GM12878 (cell line): ENCODE measurements around the gene CAPN8. TPM values are rescaled to one million over a fixed set of nuclear protein-coding genes. Genes with fewer than 3 reads are reported as not detected.

Experiments used
- ATAC-seq: fragments of 200-7000 bp; cut with Tn5 transposase; 3 replicates; pipeline ENCODE4 v1.9.1; 2020; ENCODE audit warnings: mild to moderate bottlenecking, moderate library complexity
- BruUV-seq: library from RNA; stranded (reverse); fragments of 400-500 nt; replicated peaks from 2 replicates; lab custom pipeline; 2021; lab: Mats Ljungman, UMichigan
- CTCF ChIA-PET: fragments of 300-600 bp; sonication (Branson Sonifier 250); formaldehyde crosslinking; extraction: SDS; loops from one replicate; lab custom pipeline; 2021; ENCODE audit warnings: inconsistent platforms; lab: Yijun Ruan, JAX
- POLR2A ChIA-PET: fragments of 350-600 bp; formaldehyde crosslinking; extraction: SDS; loops from one replicate; lab custom pipeline; 2021; ENCODE audit warnings: inconsistent platforms; lab: Charles Lee
- RAD21 ChIA-PET: fragments of 300-600 bp; sonication (Branson Sonifier 250); formaldehyde crosslinking; loops from one replicate; lab custom pipeline; 2023; ENCODE audit warnings: antibody characterized with exemption; ENCODE audit not compliant: unreplicated experiment; lab: Charles Lee
- SMC1A ChIA-PET: fragments of 300-600 bp; sonication (Branson Sonifier 250); formaldehyde crosslinking; loops from one replicate; lab custom pipeline; 2023; ENCODE audit not compliant: unreplicated experiment, uncharacterized antibody; lab: Charles Lee
- DNase-seq: peaks from one replicate; pipeline ENCODE4 v3.0.0-alpha.2; 2011; ENCODE audit warnings: low read depth, low spot score
- FAIRE-seq: peaks from 3 replicates; lab custom pipeline; 2011; peaks lifted over from hg19 to GRCh38; lab: Jason Lieb, UNC
- H2AFZ ChIP-seq: 2 replicates; pipeline ENCODE4 v1.6.0; 2011; ENCODE audit warnings: low read depth, low read length, control low read depth; ENCODE audit not compliant: control insufficient read depth
- H3K27ac ChIP-seq: 2 replicates; pipeline ENCODE4 v1.5.1; 2011; ENCODE audit warnings: control low read depth; ENCODE audit not compliant: control insufficient read depth, insufficient read depth
- H3K27me3 ChIP-seq, 2 experiments: replicated peaks in 1 of 2; 2 replicates each; pipeline versions ENCODE4 v1.6.0 to v1.6.1; 2011; ENCODE audit warnings: low read length in 1 of 2; ENCODE audit not compliant: control insufficient read depth in 2 of 2, insufficient read depth in 2 of 2
- H3K36me3 ChIP-seq, 2 experiments: 2 replicates each; pipeline ENCODE4 v1.5.1; 2011; ENCODE audit warnings: low read length in 1 of 2; ENCODE audit not compliant: control insufficient read depth in 2 of 2, insufficient read depth in 2 of 2
- H3K4me1 ChIP-seq: 2 replicates; pipeline ENCODE4 v1.6.1; 2011; ENCODE audit warnings: mild to moderate bottlenecking, low read length, moderate library complexity, mixed read lengths; ENCODE audit not compliant: control insufficient read depth, insufficient read depth
- H3K4me2 ChIP-seq: 2 replicates; pipeline ENCODE4 v1.6.0; 2011; ENCODE audit warnings: control low read depth; ENCODE audit not compliant: control insufficient read depth, insufficient read depth
- H3K4me3 ChIP-seq: fragments of 200-600 bp; sonication (generic); 2 replicates; pipeline ENCODE4 v1.5.1; 2016
- H3K79me2 ChIP-seq: 2 replicates; pipeline ENCODE4 v1.6.0; 2011; ENCODE audit warnings: low read length; ENCODE audit not compliant: control insufficient read depth, insufficient read depth
- H3K9ac ChIP-seq: 2 replicates; pipeline ENCODE4 v1.8.0; 2011; ENCODE audit warnings: low read length, control low read depth, mixed read lengths; ENCODE audit not compliant: control insufficient read depth, insufficient read depth
- H3K9me3 ChIP-seq: replicated peaks from 3 replicates; pipeline ENCODE4 v1.5.1; 2011; ENCODE audit warnings: mild to moderate bottlenecking, low read length; ENCODE audit not compliant: control insufficient read depth, insufficient read depth
- H4K20me1 ChIP-seq: 2 replicates; pipeline ENCODE4 v1.6.0; 2011; ENCODE audit not compliant: control insufficient read depth, insufficient read depth
- E2F4 ChIP-seq: IDR thresholded peaks from 2 replicates; pipeline ENCODE4 v1.6.1; 2012; ENCODE audit warnings: low read depth, low read length, improper control_type of control experiment
- IRF5 ChIP-seq: fragments of 450-650 bp; IDR thresholded peaks from 2 replicates; pipeline ENCODE4 v1.6.1; 2017; ENCODE audit warnings: borderline replicate concordance
- MEF2B ChIP-seq: fragments of 450-650 bp; IDR thresholded peaks from 2 replicates; pipeline ENCODE4 v1.6.1; 2018; ENCODE audit warnings: mild to moderate bottlenecking, moderate library complexity; ENCODE audit not compliant: partially characterized antibody, poor library complexity, severe bottlenecking
- RBBP5 ChIP-seq: fragments of 200-600 bp; sonication (generic); conservative IDR thresholded peaks from 2 replicates; pipeline ENCODE4 v1.6.1; 2016
- SKIL ChIP-seq: fragments of 450-650 bp; IDR thresholded peaks from 2 replicates; pipeline ENCODE4 v1.6.1; 2017; ENCODE audit warnings: mild to moderate bottlenecking, low read depth, inconsistent platforms; ENCODE audit not compliant: poor library complexity, severe bottlenecking
- SREBF1 ChIP-seq: IDR thresholded peaks from 2 replicates; pipeline ENCODE4 v1.6.1; 2012; ENCODE audit warnings: mild to moderate bottlenecking, low read length
- TCF12 ChIP-seq: IDR thresholded peaks from 2 replicates; pipeline ENCODE4 v1.6.1; 2011; ENCODE audit warnings: low read depth, mild to moderate bottlenecking, low read length
- TCF7 ChIP-seq: IDR thresholded peaks from 2 replicates; pipeline ENCODE4 v1.6.1; 2014; ENCODE audit warnings: antibody characterized with exemption, borderline replicate concordance
- WGBS: methylation state at CpG from one replicate; pipeline ENCODE4 v1.1.6; 2016; ENCODE audit warnings: low lambda C conversion rate; ENCODE audit not compliant: insufficient replicate concordance, insufficient coverage; ENCODE audit errors: missing lambda C conversion rate; 5-methylcytosine and 5-hydroxymethylcytosine counted together
- in situ Hi-C: fragments of 300-500 bp; cut with MboI; formaldehyde crosslinking; loops from 9 replicates; pipeline ENCODE4 v1.14.3; 2018; ENCODE audit warnings: mixed read lengths
- intact Hi-C: fragments of 100-400 bp; cut with micrococcal nuclease; formaldehyde crosslinking; loops from one replicate; pipeline ENCODE4 v1.14.2; 2022; ENCODE audit not compliant: unreplicated experiment
- polyA plus RNA-seq, 11 experiments: library from polyadenylated mRNA; depleted of rRNA in 4 of 11; unstranded in 6 of 11; stranded (reverse) in 5 of 11; fragments of >200 nt; fragmentation: Nextera tagmentation in 4 of 11; fragmentation: Illumina TruSeq in 1 of 11; extraction: Ambion mirVana in 4 of 11; extraction: Trizol in 1 of 11; gene quantifications; 1 replicate in 1 of 11; 2 replicates in 10 of 11; pipeline versions ENCODE4 v1.2.1 to v1.2.3, GENCODE V29; 2011 to 2016; ENCODE audit warnings: inconsistent platforms in 2 of 11, missing spikeins in 2 of 11, low read depth in 1 of 11
- total RNA-seq, 4 experiments: library from RNA; depleted of rRNA in 3 of 4; stranded (reverse); fragments of >200 nt in 3 of 4; fragmentation: Illumina TruSeq in 1 of 4; extraction: Trizol in 1 of 4; gene quantifications; 2 replicates each; pipeline versions ENCODE4 v1.2.1 to v1.2.3, GENCODE V29; 2013 to 2021

CAPN8 gene
- total and polyA plus RNA-seq, 10 of the 15 experiments (the other 5 are each of a cell fraction or from before 2014, with no cell fraction given) = 6.4 to 30.7 (median 12.3) TPM

- DNase-seq (no peak), ATAC-seq (no peak; the same call in 2 of the 3 replicates)
- WGBS = 32% methylated on average over 6 of the region's 6 CpGs
- Histone ChIP-seq H4K20me1 (no peaks in the 10 kb centered on the region), H2AFZ (no peak overlapping the region), H3K9ac (no peak overlapping the region), H3K27me3 (peaks cover 2 to 3% of the 10 kb centered on the region in 2 experiments; a peak in 1 of 4 replicates), H3K79me2 (no peaks in the 10 kb centered on the region), H3K27ac (no peak overlapping the region), H3K4me2 (no peak overlapping the region), H3K4me1 (no peaks in the 10 kb centered on the region), H3K9me3 (no peaks in the 10 kb centered on the region; the same call in 2 of the 3 replicates), H3K36me3 (no peaks in the 10 kb centered on the region)
- ChIA-PET CTCF (interaction anchor here (0.6 to 2.7 kb wide), 7 partner anchors 12 to 101 kb away, joined by 3 to 13 read pairs (median 4); no protein-coding TSS in a partner anchor), POLR2A (no interaction called here), RAD21 (interaction anchor here (1.1 to 7.9 kb wide), 3 partner anchors 48 to 106 kb away, joined by 4 to 45 read pairs (median 5); no protein-coding TSS in a partner anchor), SMC1A (interaction anchor here (0.7 to 2.1 kb wide), 6 partner anchors 11 to 102 kb away, joined by 3 to 10 read pairs (median 6); no protein-coding TSS in a partner anchor)
- no TSS peak for BruUV-seq
- in situ Hi-C loops = no loop called here
- TF ChIP-seq SKIL (no peak), TCF7 (0 out of 2 replicates have a peak, but pooled peaks have one; percentile 29)
- TF ChIP-seq, all 136 proteins: peak for 1
- no peak for FAIRE-seq
- intact Hi-C loops = no loop called here
- H3K4me3 ChIP-seq = no peak overlapping the region
Measured at GRCh38 chr1:223631956-223632355, 33.5 kb downstream of the CAPN8 start.

GRCh38 chr1:223631473-223631872, 34.0 kb downstream of the CAPN8 start:
- WGBS = 0% methylated on average over 2 of the region's 2 CpGs
- in situ Hi-C loops = no loop called here
- Histone ChIP-seq H3K9me3 (no peaks in the 10 kb centered on the region; the same call in 2 of the 3 replicates), H3K36me3 (no peaks in the 10 kb centered on the region), H3K9ac (no peak overlapping the region), H3K4me2 (no peak overlapping the region), H3K27me3 (peaks cover 2 to 3% of the 10 kb centered on the region in 2 experiments; a peak in 1 of 4 replicates), H4K20me1 (no peaks in the 10 kb centered on the region), H3K27ac (no peak overlapping the region), H2AFZ (no peak overlapping the region), H3K79me2 (no peaks in the 10 kb centered on the region), H3K4me1 (no peaks in the 10 kb centered on the region), H3K4me3 (no peak overlapping the region)
- ChIA-PET RAD21 (interaction anchor here (1.1 to 7.9 kb wide), 3 partner anchors 49 to 105 kb away, joined by 4 to 45 read pairs (median 5); no protein-coding TSS in a partner anchor), POLR2A (interaction anchor here (0.6 kb wide), 1 partner anchor 209 kb away, joined by 3 read pairs; no protein-coding TSS in a partner anchor), CTCF (interaction anchor here (0.7 to 2.7 kb wide), 6 partner anchors 12 to 101 kb away, joined by 3 to 13 read pairs (median 4); no protein-coding TSS in a partner anchor), SMC1A (interaction anchor here (0.6 to 2.1 kb wide), 9 partner anchors 8 to 101 kb away, joined by 3 to 10 read pairs (median 3); no protein-coding TSS in a partner anchor)
- FAIRE-seq = no peak
- no TSS peak for BruUV-seq
- intact Hi-C loops = no loop called here
- ATAC-seq = peak; percentile 58
- no peak for DNase-seq
- no peak for TF ChIP-seq RBBP5
- TF ChIP-seq MEF2B = no peak
- no peak for TF ChIP-seq E2F4
- no peak for TF ChIP-seq SREBF1
- no peak for TF ChIP-seq IRF5
- no peak for TF ChIP-seq TCF12
